ENCODE measurements around the gene MAPRE3. TPM values are rescaled to one million over a fixed set of nuclear protein-coding genes. Genes with fewer than 3 reads are reported as not detected.
"Not testable (repeated sequence)": the region's sequence is repeated elsewhere in the genome, so short reads cannot be mapped to it uniquely, and the experiment has no call there.

MAPRE3 gene
- total RNA-seq: 1 to 10 TPM; 2.9 to 3.8 TPM

GRCh38 chr2:26970244-26970927 is at the start of gene MAPRE3:
MAPRE3 (plus strand) TSS chr2:26970637; CDS start chr2:27022219, 51,582 bp downstream.
- intact Hi-C loops (cut with micrococcal nuclease): loop anchor here (1.0 to 5.0 kb wide), 3 partner anchors 111 to 624 kb away; partner anchors contain the start of genes ADGRF3, ATRAID, SELENOI and SLC5A6
- Mint-ChIP-seq H3K4me1 (ENCODE audit: low read depth) (peaks cover 19% of the 10 kb centered on the region), H3K9me3 (no peaks in the 10 kb centered on the region), H3K27ac (peak within 1 kb of the TSS; percentile 43), H3K36me3 (ENCODE audit: low read depth) (no peaks in the 10 kb centered on the region), H3K4me3 (peak within 1 kb of the TSS; percentile 77), H3K27me3 (ENCODE audit: low read depth) (peaks cover 6% of the 10 kb centered on the region)
- CTCF ChIA-PET: interaction anchor here (0.7 to 2.4 kb wide), 4 partner anchors 27 to 216 kb away, joined by 3 to 16 read pairs (median 4); no protein-coding TSS in a partner anchor
- peak; percentile 75 for DNase-seq

- CTCF ChIA-PET: interaction anchor here (1.9 to 2.9 kb wide), 3 partner anchors 12 to 75 kb away, joined by 5 to 43 read pairs (median 11); partner anchors contain the start of gene DPYSL5
- Mint-ChIP-seq H3K4me1 (ENCODE audit: low read depth) (peaks cover 10% of the 10 kb centered on the region), H3K27me3 (ENCODE audit: low read depth) (peaks cover 12% of the 10 kb centered on the region), H3K4me3 (no peak overlapping the region), H3K9me3 (no peaks in the 10 kb centered on the region), H3K27ac (no peak overlapping the region), H3K36me3 (ENCODE audit: low read depth) (no peaks in the 10 kb centered on the region)
- no peak for DNase-seq
- intact Hi-C loops (cut with micrococcal nuclease): no loop called here
Measured at GRCh38 chr2:26921323-26921722, 49.1 kb upstream of the MAPRE3 start.

- CTCF ChIA-PET: interaction anchor here (0.5 to 2.9 kb wide), 24 partner anchors 10 to 326 kb away, joined by 3 to 43 read pairs (median 4); partner anchors contain the start of gene DPYSL5
- Mint-ChIP-seq H3K36me3 (ENCODE audit: low read depth) (no peaks in the 10 kb centered on the region), H3K27me3 (ENCODE audit: low read depth) (peaks cover 12% of the 10 kb centered on the region), H3K9me3 (no peaks in the 10 kb centered on the region), H3K27ac (no peak overlapping the region), H3K4me1 (ENCODE audit: low read depth) (peaks cover 10% of the 10 kb centered on the region), H3K4me3 (no peak overlapping the region)
- peak; percentile 63 for DNase-seq
- intact Hi-C loops (cut with micrococcal nuclease): loop anchor here (1.0 kb wide), 1 partner anchor 76 kb away; no protein-coding TSS in a partner anchor
Measured at GRCh38 chr2:26922405-26923188, 47.8 kb upstream of the MAPRE3 start.

- H3K27me3 Mint-ChIP-seq (ENCODE audit: low read depth): peaks cover 12% of the 10 kb centered on the region
- DNase-seq; H3K27ac Mint-ChIP-seq; H3K4me3 Mint-ChIP-seq; intact Hi-C loops (cut with micrococcal nuclease); H3K36me3 Mint-ChIP-seq (ENCODE audit: low read depth); H3K9me3 Mint-ChIP-seq: not testable (repeated sequence)
- CTCF ChIA-PET: interaction anchor here (0.5 to 2.9 kb wide), 22 partner anchors 9 to 326 kb away, joined by 3 to 43 read pairs (median 4); partner anchors contain the start of gene DPYSL5
- H3K4me1 Mint-ChIP-seq (ENCODE audit: low read depth): peaks cover 10% of the 10 kb centered on the region
Measured at GRCh38 chr2:26923189-26923466, 47.3 kb upstream of the MAPRE3 start.

GRCh38 chr2:26924731-26925099 is 45.7 kb upstream of the MAPRE3 start:
- peaks cover 14% of the 10 kb centered on the region for H3K27me3 Mint-ChIP-seq (ENCODE audit: low read depth)
- no peak overlapping the region for H3K4me3 Mint-ChIP-seq
- H3K4me1 Mint-ChIP-seq (ENCODE audit: low read depth): peaks cover 10% of the 10 kb centered on the region
- no peaks in the 10 kb centered on the region for H3K36me3 Mint-ChIP-seq (ENCODE audit: low read depth)
- CTCF ChIA-PET: interaction anchor here (3.9 kb wide), 1 partner anchor 78 kb away, joined by 11 read pairs; no protein-coding TSS in a partner anchor
- no peak for DNase-seq
- no peaks in the 10 kb centered on the region for H3K9me3 Mint-ChIP-seq
- no peak overlapping the region for H3K27ac Mint-ChIP-seq
- intact Hi-C loops (cut with micrococcal nuclease): no loop called here

- Mint-ChIP-seq H3K27me3 (ENCODE audit: low read depth) (peaks cover 17% of the 10 kb centered on the region), H3K36me3 (ENCODE audit: low read depth) (no peaks in the 10 kb centered on the region), H3K4me1 (ENCODE audit: low read depth) (peaks cover 10% of the 10 kb centered on the region), H3K4me3 (no peak overlapping the region), H3K27ac (no peak overlapping the region), H3K9me3 (no peaks in the 10 kb centered on the region)
- DNase-seq: no peak
- intact Hi-C loops (cut with micrococcal nuclease): no loop called here
- CTCF ChIA-PET: interaction anchor here (3.9 kb wide), 1 partner anchor 79 kb away, joined by 11 read pairs; no protein-coding TSS in a partner anchor
Measured at GRCh38 chr2:26925100-26925791, 45.2 kb upstream of the MAPRE3 start.

GRCh38 chr2:26927221-26927620 is 43.2 kb upstream of the MAPRE3 start:
- intact Hi-C loops (cut with micrococcal nuclease): no loop called here
- Mint-ChIP-seq H3K4me3 (no peak overlapping the region), H3K27ac (no peak overlapping the region), H3K27me3 (ENCODE audit: low read depth) (peaks cover 13% of the 10 kb centered on the region), H3K4me1 (ENCODE audit: low read depth) (peaks cover 10% of the 10 kb centered on the region), H3K36me3 (ENCODE audit: low read depth) (no peaks in the 10 kb centered on the region), H3K9me3 (no peaks in the 10 kb centered on the region)
- CTCF ChIA-PET: interaction anchor here (1.4 to 3.9 kb wide), 2 partner anchors 81 to 90 kb away, joined by 4 to 11 read pairs; no protein-coding TSS in a partner anchor
- no peak for DNase-seq

- Mint-ChIP-seq H3K4me3 (no peak overlapping the region), H3K27ac (no peak overlapping the region), H3K9me3 (no peaks in the 10 kb centered on the region), H3K36me3 (ENCODE audit: low read depth) (no peaks in the 10 kb centered on the region), H3K27me3 (ENCODE audit: low read depth) (peaks cover 6% of the 10 kb centered on the region), H3K4me1 (ENCODE audit: low read depth) (no peaks in the 10 kb centered on the region)
- CTCF ChIA-PET: interaction anchor here (0.6 to 1.5 kb wide), 4 partner anchors 9 to 89 kb away, joined by 5 to 7 read pairs (median 6); no protein-coding TSS in a partner anchor
- intact Hi-C loops (cut with micrococcal nuclease): no loop called here
- no peak for DNase-seq
Measured at GRCh38 chr2:26932974-26933373, 37.5 kb upstream of the MAPRE3 start.

GRCh38 chr2:26933431-26934334 is 36.8 kb upstream of the MAPRE3 start:
- no peak overlapping the region for H3K27ac Mint-ChIP-seq
- CTCF ChIA-PET: interaction anchor here (0.8 to 1.0 kb wide), 2 partner anchors 11 to 87 kb away, joined by 3 to 4 read pairs; no protein-coding TSS in a partner anchor
- DNase-seq: no peak
- H3K36me3 Mint-ChIP-seq (ENCODE audit: low read depth): no peaks in the 10 kb centered on the region
- H3K4me3 Mint-ChIP-seq: no peak overlapping the region
- no peaks in the 10 kb centered on the region for H3K4me1 Mint-ChIP-seq (ENCODE audit: low read depth)
- no peaks in the 10 kb centered on the region for H3K9me3 Mint-ChIP-seq
- peaks cover 6% of the 10 kb centered on the region for H3K27me3 Mint-ChIP-seq (ENCODE audit: low read depth)
- intact Hi-C loops (cut with micrococcal nuclease): no loop called here

GRCh38 chr2:26934335-26934724 is 36.1 kb upstream of the MAPRE3 start:
- DNase-seq: no peak
- Mint-ChIP-seq H3K27ac (no peak overlapping the region), H3K36me3 (ENCODE audit: low read depth) (no peaks in the 10 kb centered on the region), H3K4me3 (no peak overlapping the region), H3K4me1 (ENCODE audit: low read depth) (no peaks in the 10 kb centered on the region), H3K9me3 (no peaks in the 10 kb centered on the region), H3K27me3 (ENCODE audit: low read depth) (peaks cover 6% of the 10 kb centered on the region)
- intact Hi-C loops (cut with micrococcal nuclease): no loop called here
- CTCF ChIA-PET: interaction anchor here (0.8 to 1.0 kb wide), 2 partner anchors 12 to 88 kb away, joined by 3 to 4 read pairs; no protein-coding TSS in a partner anchor

- intact Hi-C loops (cut with micrococcal nuclease): no loop called here
- H3K4me1 Mint-ChIP-seq (ENCODE audit: low read depth): no peaks in the 10 kb centered on the region
- H3K9me3 Mint-ChIP-seq: no peaks in the 10 kb centered on the region
- no peaks in the 10 kb centered on the region for H3K36me3 Mint-ChIP-seq (ENCODE audit: low read depth)
- no peak overlapping the region for H3K4me3 Mint-ChIP-seq
- CTCF ChIA-PET: interaction anchor here (0.8 kb wide), 1 partner anchor 8 kb away, joined by 3 read pairs; no protein-coding TSS in a partner anchor
- peaks cover 3% of the 10 kb centered on the region for H3K27me3 Mint-ChIP-seq (ENCODE audit: low read depth)
- no peak overlapping the region for H3K27ac Mint-ChIP-seq
- no peak for DNase-seq
Measured at GRCh38 chr2:26934985-26935384, 35.5 kb upstream of the MAPRE3 start.
